ENCODE results near the gene KRT40.

Gene KRT40

GRCh38 chr17:40995116-40995515 lies 11.0 kb upstream of the KRT40 start:
- DNase-seq: no peak

GRCh38 chr17:40993839-40994238 lies 9.7 kb upstream of the KRT40 start, which contains the start of gene KRTAP3-3:
Gene KRTAP3-3, minus strand, starts transcription at chr17:40994164. Its CDS starts 67 bp downstream, at chr17:40994097.
- DNase-seq: no peak

GRCh38 chr17:40993084-40993483 lies 9.0 kb upstream of the KRT40 start:
- no peak for DNase-seq

GRCh38 chr17:40992666-40993065 lies 8.5 kb upstream of the KRT40 start:
- no peak for DNase-seq

- DNase-seq: no peak
Measured at GRCh38 chr17:40986920-40987319, 2.8 kb upstream of the KRT40 start.

- DNase-seq: no peak
Measured at GRCh38 chr17:40981115-40981514, 3.0 kb downstream of the KRT40 start.

- no peak for DNase-seq
Measured at GRCh38 chr17:40980596-40980995, 3.5 kb downstream of the KRT40 start.

- no peak for DNase-seq
Measured at GRCh38 chr17:40980117-40980516, 4.0 kb downstream of the KRT40 start.

- no peak for DNase-seq
Measured at GRCh38 chr17:40978575-40979151, 5.5 kb downstream of the KRT40 start.

- DNase-seq: no peak
Measured at GRCh38 chr17:40975516-40975915, 8.6 kb downstream of the KRT40 start.

- no peak for DNase-seq
Measured at GRCh38 chr17:40974366-40974765, 9.8 kb downstream of the KRT40 start.

- DNase-seq: no peak
Measured at GRCh38 chr17:40967582-40967981, 16.5 kb downstream of the KRT40 start.

GRCh38 chr17:40966848-40967247 lies 17.3 kb downstream of the KRT40 start, which contains the start of gene KRT39:
Gene KRT39, minus strand, starts transcription at chr17:40966948. Its CDS starts 92 bp downstream, at chr17:40966856.
- no peak for DNase-seq

GRCh38 chr17:40963838-40964237 lies 20.3 kb downstream of the KRT40 start:
- DNase-seq: no peak

- no peak for DNase-seq
Measured at GRCh38 chr17:40962059-40962561, 22.0 kb downstream of the KRT40 start.

- DNase-seq: no peak
Measured at GRCh38 chr17:40961591-40961990, 22.5 kb downstream of the KRT40 start.

- no peak for DNase-seq
Measured at GRCh38 chr17:40960144-40960543, 24.0 kb downstream of the KRT40 start.

GRCh38 chr17:40958086-40958953 lies 25.8 kb downstream of the KRT40 start:
- no peak for DNase-seq

- no peak for DNase-seq
Measured at GRCh38 chr17:40956401-40957254, 27.5 kb downstream of the KRT40 start.

GRCh38 chr17:40953881-40954280 lies 30.2 kb downstream of the KRT40 start:
- no peak for DNase-seq

GRCh38 chr17:40952661-40953060 lies 31.5 kb downstream of the KRT40 start:
- DNase-seq: no peak

GRCh38 chr17:40952154-40952553 lies 32.0 kb downstream of the KRT40 start:
- no peak for DNase-seq

GRCh38 chr17:40951011-40951622 lies 33.0 kb downstream of the KRT40 start:
- DNase-seq: no peak

Data from activated effector memory CD4-positive, alpha-beta T cell treated with Interleukin-2 at 50 U/mL for 16 hours (primary cell).